ENCODE measurements around the gene RBM25.

DNA sequence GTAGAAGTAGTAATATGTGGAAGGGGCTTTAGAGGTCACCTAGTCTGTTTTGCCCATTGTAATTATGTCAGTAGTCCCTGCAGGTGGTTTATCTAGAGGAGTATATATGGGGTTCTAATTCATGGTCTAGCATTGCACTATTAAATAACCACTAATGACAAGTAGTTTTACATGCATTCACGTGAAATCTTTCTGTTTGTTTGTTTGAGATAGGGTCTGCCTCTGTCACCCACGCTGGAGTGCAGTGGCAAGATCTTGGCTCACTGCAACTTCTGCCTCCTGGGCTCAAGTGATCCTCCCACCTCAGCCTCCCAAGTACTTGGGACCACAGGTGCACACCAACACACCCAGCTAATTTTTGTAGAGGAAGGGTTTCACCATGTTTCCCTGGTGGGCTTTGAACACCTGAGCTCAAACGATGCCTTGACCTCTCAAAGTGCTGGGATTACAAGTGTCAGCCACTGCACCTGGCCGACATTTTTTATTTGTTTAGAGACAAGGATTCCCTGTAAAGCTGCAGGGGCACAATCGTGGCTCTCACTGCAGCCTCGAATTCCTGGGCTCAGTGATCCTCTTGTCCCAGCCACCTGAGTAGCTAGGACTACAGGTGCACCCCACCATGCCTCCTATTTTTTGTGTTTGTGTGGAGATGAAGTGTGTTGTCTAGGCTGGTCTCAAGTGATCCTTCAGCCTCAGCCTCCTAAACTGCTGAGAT, 66.0 kb downstream of the RBM25 start:
- TF ChIP-seq JUND (IDR thresholded peaks at IDR 0.05) = no peak
- no peak for TF ChIP-seq CTCF (IDR thresholded peaks at IDR 0.05; ENCODE audit: low read depth, low read length, missing input control)
- no peak for TF ChIP-seq TAF1 (conservative IDR thresholded peaks at IDR 0.05)
- TF ChIP-seq RXRA (IDR thresholded peaks at IDR 0.05) = no peak
- TF ChIP-seq, protein P1, sequence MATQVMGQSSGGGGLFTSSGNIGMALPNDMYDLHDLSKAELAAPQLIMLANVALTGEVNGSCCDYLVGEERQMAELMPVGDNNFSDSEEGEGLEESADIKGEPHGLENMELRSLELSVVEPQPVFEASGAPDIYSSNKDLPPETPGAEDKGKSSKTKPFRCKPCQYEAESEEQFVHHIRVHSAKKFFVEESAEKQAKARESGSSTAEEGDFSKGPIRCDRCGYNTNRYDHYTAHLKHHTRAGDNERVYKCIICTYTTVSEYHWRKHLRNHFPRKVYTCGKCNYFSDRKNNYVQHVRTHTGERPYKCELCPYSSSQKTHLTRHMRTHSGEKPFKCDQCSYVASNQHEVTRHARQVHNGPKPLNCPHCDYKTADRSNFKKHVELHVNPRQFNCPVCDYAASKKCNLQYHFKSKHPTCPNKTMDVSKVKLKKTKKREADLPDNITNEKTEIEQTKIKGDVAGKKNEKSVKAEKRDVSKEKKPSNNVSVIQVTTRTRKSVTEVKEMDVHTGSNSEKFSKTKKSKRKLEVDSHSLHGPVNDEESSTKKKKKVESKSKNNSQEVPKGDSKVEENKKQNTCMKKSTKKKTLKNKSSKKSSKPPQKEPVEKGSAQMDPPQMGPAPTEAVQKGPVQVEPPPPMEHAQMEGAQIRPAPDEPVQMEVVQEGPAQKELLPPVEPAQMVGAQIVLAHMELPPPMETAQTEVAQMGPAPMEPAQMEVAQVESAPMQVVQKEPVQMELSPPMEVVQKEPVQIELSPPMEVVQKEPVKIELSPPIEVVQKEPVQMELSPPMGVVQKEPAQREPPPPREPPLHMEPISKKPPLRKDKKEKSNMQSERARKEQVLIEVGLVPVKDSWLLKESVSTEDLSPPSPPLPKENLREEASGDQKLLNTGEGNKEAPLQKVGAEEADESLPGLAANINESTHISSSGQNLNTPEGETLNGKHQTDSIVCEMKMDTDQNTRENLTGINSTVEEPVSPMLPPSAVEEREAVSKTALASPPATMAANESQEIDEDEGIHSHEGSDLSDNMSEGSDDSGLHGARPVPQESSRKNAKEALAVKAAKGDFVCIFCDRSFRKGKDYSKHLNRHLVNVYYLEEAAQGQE (IDR thresholded peaks at IDR 0.05) = no peak
- TF ChIP-seq, protein P2, sequence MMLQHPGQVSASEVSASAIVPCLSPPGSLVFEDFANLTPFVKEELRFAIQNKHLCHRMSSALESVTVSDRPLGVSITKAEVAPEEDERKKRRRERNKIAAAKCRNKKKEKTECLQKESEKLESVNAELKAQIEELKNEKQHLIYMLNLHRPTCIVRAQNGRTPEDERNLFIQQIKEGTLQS (IDR thresholded peaks at IDR 0.05) = no peak
- TF ChIP-seq YY1 (IDR thresholded peaks at IDR 0.05) = no peak
- no peak for TF ChIP-seq FOXA1 (IDR thresholded peaks at IDR 0.05)
- TF ChIP-seq RAD21 (IDR thresholded peaks at IDR 0.05) = no peak
- no peak for TF ChIP-seq NR2F2 (IDR thresholded peaks at IDR 0.05)
- TF ChIP-seq, protein P3, sequence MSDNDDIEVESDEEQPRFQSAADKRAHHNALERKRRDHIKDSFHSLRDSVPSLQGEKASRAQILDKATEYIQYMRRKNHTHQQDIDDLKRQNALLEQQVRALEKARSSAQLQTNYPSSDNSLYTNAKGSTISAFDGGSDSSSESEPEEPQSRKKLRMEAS (IDR thresholded peaks at IDR 0.05) = no peak
- TF ChIP-seq GABPA (IDR thresholded peaks at IDR 0.05 in 1 of 2, conservative IDR thresholded peaks at IDR 0.05 in 1 of 2) = no peak
